GM15510 (cell line): ENCODE results near the gene TBC1D23.

Experiments
- POLR2A ChIP-seq: IDR thresholded peaks from 3 replicates; pipeline ENCODE4 v1.6.1; 2011; ENCODE audit warnings: borderline replicate concordance; ENCODE audit not compliant: insufficient read length; ENCODE audit errors: extremely low read depth

TBC1D23 gene

DNA sequence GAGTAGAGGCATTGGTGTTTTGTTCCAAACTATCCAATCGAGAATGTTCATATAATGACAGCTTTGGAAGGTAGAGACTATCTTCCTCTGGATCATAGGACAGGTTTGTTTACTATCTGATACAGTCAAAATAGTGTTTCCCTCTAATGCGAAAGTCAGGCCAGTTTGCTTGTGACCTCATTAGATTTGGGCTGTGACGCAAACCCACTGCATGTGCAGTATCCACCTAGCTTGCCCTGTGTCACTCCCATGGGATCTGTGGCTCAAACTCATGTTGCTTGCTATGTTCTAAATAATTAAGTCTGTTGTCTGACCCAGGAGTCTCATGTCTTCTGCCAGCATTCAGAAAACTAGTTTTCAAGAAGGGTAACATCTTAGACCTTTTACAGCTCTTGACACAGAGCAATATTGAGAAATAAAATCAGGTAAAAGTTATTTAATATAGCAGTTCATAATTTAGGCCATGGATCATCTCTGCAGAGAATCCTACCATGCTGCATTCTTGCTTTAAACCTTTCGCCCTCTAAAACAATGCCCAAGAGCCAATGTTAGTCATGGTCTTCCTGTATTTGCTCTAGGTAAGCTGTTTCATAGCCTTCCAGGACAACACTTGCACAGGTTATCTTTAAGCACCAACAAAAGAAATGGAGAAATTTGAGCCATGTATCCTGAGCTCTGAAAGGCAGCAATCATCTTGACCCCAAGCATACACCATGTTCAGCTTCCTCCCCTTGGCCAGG lies 100.1 kb downstream of the TBC1D23 start:
- TF ChIP-seq POLR2A: no peak

DNA sequence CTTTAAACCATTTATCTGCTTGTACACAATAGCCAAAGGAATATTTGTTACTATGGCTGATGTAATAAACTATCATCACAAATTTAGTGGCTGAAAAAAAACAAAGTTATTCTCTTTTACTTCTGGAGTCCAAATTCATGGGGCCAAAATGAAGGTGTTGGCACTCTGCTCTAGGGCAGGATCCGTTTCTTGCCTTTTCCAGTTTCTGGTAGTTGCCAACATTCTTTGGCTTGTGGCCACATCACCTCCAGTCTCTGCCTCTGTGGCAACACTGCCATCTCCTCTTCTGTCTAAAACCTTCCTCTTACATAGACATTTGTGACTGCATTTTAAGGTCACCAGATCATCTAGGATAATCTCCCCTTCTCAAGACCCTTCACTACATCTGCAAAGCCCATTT lies 101.1 kb downstream of the TBC1D23 start:
- TF ChIP-seq POLR2A: no peak

GRCh38 chr3:100364421-100364820 lies 103.6 kb downstream of the TBC1D23 start:
- no peak for TF ChIP-seq POLR2A

GRCh38 chr3:100366424-100366823 lies 105.6 kb downstream of the TBC1D23 start:
- no peak for TF ChIP-seq POLR2A

GRCh38 chr3:100368441-100368840 lies 107.6 kb downstream of the TBC1D23 start:
- no peak for TF ChIP-seq POLR2A

DNA sequence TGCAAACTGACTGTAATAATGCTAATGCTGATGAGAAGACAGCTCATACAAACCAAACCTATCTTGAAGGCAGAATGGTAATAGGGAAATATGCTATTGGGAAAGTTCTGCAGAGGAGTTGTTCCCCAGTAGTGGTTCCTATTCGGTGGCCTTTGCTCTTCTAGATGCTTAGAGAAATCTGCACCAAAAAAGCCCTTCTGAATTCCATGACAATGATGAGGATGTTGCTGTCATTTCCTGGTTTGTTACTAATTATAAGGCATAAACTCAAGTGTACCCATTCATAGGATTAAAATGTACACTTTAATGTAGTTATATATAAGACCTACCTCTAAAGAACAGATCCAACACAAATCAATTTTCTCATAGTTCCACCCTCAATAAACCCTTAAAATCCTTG lies 110.0 kb downstream of the TBC1D23 start:
- no peak for TF ChIP-seq POLR2A

GRCh38 chr3:100374521-100374920 lies 113.7 kb downstream of the TBC1D23 start:
- no peak for TF ChIP-seq POLR2A
